ENCODE results near the gene RGS3. TPM values are rescaled to one million over a fixed set of nuclear protein-coding genes. Genes with fewer than 3 reads are reported as not detected.

RGS3 gene
- total RNA-seq, 1 donor from 2014 or later: 158 TPM

DNA sequence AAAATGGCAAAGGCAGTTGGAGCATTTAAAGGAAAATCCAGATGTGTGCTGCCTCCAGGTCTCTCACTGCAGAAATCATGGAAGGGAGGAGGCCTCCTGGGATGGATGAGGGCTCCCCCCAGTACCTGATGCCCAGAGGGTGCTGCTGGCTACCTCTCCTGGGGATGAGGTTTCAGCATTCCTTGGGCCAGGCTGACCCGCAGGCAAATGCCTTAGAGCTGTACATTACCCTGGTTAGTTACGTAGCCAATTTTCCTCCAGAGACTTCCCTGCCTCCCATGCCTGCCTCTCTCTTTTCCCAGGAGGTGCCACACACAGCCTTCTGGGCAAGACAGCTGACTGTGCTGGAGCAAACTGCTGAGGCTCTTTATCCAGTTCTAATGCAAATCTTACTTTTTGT lies 65.3 kb downstream of the RGS3 start:
- no peak overlapping the region for H3K4me3 ChIP-seq (ENCODE audit: low read depth, low read length)
- no peak for DNase-seq (ENCODE audit: low read depth)
- TF ChIP-seq, protein P1, sequence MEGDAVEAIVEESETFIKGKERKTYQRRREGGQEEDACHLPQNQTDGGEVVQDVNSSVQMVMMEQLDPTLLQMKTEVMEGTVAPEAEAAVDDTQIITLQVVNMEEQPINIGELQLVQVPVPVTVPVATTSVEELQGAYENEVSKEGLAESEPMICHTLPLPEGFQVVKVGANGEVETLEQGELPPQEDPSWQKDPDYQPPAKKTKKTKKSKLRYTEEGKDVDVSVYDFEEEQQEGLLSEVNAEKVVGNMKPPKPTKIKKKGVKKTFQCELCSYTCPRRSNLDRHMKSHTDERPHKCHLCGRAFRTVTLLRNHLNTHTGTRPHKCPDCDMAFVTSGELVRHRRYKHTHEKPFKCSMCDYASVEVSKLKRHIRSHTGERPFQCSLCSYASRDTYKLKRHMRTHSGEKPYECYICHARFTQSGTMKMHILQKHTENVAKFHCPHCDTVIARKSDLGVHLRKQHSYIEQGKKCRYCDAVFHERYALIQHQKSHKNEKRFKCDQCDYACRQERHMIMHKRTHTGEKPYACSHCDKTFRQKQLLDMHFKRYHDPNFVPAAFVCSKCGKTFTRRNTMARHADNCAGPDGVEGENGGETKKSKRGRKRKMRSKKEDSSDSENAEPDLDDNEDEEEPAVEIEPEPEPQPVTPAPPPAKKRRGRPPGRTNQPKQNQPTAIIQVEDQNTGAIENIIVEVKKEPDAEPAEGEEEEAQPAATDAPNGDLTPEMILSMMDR (IDR thresholded peaks at IDR 0.05; ENCODE audit: insufficient read depth, low read length, poor library complexity, severe bottlenecking): no peak
- peaks cover 2% of the 10 kb centered on the region for H3K36me3 ChIP-seq (ENCODE audit: control insufficient read depth, insufficient read depth, low read length)
- no peaks in the 10 kb centered on the region for H3K27me3 ChIP-seq (ENCODE audit: control insufficient read depth, insufficient read depth, low read length)

DNA sequence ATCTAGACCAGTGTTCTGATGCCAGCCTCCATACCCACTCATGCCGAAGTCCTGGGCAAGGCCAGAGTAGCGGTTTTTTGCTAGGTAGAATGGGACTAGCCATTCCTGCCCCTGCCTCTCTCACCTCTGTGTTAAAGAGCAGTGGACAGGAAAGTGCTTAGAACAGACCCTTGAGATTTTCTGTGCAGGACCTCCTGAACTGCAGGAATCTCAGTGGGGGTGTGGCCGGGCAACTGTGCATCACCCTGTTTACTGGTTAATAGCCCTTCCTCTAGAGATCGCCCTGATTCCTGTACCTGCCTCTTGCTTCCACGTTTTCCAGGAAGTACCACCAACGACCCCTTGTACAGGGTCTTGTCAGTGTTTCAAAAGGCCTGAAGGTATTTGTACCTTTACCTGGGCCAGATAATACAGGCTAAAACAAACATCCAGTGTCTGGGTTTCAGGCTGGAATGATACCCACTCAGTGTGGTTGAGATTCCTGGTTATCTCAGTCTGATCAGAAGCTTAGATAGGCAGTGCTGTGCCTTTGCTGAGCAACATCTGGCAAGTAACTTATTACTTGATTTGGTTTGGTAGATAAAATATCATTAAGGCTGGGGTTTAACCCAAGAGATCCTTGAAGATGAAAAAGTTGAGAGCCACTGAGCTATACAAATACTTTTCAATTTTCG lies 65.9 kb downstream of the RGS3 start:
- DNase-seq (ENCODE audit: low read depth): no peak
- Histone ChIP-seq H3K36me3 (ENCODE audit: control insufficient read depth, insufficient read depth, low read length) (peaks cover 3% of the 10 kb centered on the region), H3K4me3 (ENCODE audit: low read depth, low read length) (no peak overlapping the region), H3K27me3 (ENCODE audit: control insufficient read depth, insufficient read depth, low read length) (no peaks in the 10 kb centered on the region)
- TF ChIP-seq, protein P1 (IDR thresholded peaks at IDR 0.05; ENCODE audit: insufficient read depth, low read length, poor library complexity, severe bottlenecking): no peak

DNA sequence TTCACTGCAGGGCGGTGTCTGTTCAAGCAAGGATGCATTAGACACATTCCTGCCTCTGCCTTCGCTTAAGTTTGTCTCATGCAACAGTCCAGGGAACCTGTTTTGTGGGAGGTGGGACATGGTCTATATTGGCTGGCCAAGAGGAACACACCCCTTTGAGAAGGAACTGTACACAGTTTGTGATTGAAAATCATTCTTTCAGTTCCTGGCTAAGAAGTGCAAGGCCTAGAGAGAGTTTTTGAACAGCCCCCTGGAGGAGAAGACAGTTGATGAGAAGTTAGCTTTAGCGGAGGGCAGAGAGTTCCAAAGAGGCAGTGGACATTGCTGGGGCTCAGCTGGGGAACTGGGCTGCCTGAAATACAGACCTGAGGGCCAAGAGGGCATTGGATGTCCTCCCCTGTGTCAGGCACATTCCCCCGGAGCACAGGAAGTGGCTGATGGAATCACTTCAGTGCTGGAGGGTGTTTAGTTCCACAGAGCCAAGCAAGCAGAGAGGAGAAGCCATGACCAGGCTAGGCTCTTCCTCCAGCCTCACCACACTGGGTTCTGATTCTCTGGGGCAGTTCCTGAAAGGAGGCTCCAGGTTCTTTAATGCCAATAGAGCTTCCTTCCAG lies 66.6 kb downstream of the RGS3 start:
- H3K4me3 ChIP-seq (ENCODE audit: low read depth, low read length): no peak overlapping the region
- peaks cover 3% of the 10 kb centered on the region for H3K36me3 ChIP-seq (ENCODE audit: control insufficient read depth, insufficient read depth, low read length)
- no peak for DNase-seq (ENCODE audit: low read depth)
- H3K27me3 ChIP-seq (ENCODE audit: control insufficient read depth, insufficient read depth, low read length): no peaks in the 10 kb centered on the region
- TF ChIP-seq, protein P1 (IDR thresholded peaks at IDR 0.05; ENCODE audit: insufficient read depth, low read length, poor library complexity, severe bottlenecking): no peak

DNA sequence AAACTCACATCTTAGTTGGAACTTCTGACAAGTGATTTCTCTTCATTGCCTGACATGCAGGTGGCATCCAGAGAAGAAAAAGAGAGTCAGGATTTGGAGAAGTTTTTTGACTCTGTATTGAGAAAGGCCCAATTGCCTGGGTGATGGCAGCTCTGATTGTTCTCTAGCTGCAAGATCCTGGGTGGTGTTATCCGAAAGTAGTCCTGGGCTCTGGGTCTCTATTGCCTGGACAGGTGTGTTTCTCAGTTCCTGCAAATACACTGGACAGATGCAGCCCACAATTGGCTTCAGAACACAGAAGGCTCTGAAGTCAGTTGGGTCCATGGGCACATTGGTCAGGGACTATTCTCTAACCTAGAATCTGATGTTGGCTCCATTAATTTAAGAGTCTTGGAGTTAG lies 67.4 kb downstream of the RGS3 start:
- TF ChIP-seq, protein P1 (IDR thresholded peaks at IDR 0.05; ENCODE audit: insufficient read depth, low read length, poor library complexity, severe bottlenecking): no peak
- Histone ChIP-seq H3K27me3 (ENCODE audit: control insufficient read depth, insufficient read depth, low read length) (no peaks in the 10 kb centered on the region), H3K36me3 (ENCODE audit: control insufficient read depth, insufficient read depth, low read length) (peaks cover 3% of the 10 kb centered on the region), H3K4me3 (ENCODE audit: low read depth, low read length) (no peak overlapping the region)
- DNase-seq (ENCODE audit: low read depth): no peak

DNA sequence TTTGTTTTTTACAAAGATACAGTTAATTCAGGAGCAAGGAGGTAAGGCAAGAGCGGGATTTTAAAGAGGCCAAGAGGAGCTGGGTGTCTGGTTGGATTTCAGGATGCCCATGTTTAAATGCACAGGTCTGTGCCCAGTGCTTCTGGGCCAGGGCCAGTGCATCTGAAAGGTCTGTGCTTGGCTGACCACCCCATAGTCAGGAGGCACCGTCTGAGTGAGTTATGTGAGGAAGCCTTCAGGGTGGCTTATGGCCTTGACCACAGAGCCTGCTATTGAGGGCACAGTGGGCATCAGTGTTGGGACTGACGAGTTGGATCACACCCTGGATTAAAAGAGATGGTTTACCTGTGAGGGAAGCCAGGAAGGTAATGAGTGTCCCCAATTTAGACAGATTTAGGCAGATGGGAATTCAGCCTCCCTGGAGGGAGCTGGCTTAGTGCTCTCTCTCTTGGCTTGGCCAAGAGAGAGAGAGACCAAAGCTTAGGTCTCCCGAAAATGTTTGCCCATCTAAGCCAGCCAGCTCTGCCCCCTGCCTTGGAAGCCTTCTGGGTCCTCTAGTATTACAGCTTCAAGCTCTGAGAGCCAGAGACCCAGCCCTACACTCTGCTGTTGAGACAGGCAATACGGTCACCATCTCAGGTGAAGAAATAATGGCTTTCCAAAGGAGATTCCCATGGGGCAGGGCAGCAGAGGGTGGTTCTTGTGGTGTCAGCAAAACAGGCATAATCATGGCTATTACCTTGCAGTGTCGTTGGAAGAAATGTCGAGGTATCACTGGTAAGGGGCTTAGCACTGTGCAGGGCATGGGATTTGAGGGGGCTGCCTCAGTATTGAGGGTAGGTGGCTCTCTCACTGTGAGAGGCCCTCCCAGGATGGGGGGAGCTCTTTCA lies 68.6 kb downstream of the RGS3 start:
- H3K27me3 ChIP-seq (ENCODE audit: control insufficient read depth, insufficient read depth, low read length): no peaks in the 10 kb centered on the region
- TF ChIP-seq, protein P1 (IDR thresholded peaks at IDR 0.05; ENCODE audit: insufficient read depth, low read length, poor library complexity, severe bottlenecking): no peak
- no peak overlapping the region for H3K4me3 ChIP-seq (ENCODE audit: low read depth, low read length)
- no peak for DNase-seq (ENCODE audit: low read depth)
- peaks cover 5% of the 10 kb centered on the region for H3K36me3 ChIP-seq (ENCODE audit: control insufficient read depth, insufficient read depth, low read length)

Measured in kidney epithelial cell (primary cell).